Liver (tissue), 3 donors: Measurements from ENCODE around the gene NPTX2.

Experiments used
- ATF3 ChIP-seq: IDR thresholded peaks from 2 replicates; pipeline ENCODE4 v1.6.1; 2016; ENCODE audit warnings: antibody characterized with exemption
- CTCF ChIP-seq: fragments of 150-350 bp; IDR thresholded peaks from 2 replicates; pipeline ENCODE4 v1.5.1; 2017; ENCODE audit warnings: improper control_type of control experiment, low read depth, low read length; ENCODE audit not compliant: missing input control
- EGR1 ChIP-seq, 2 donors: IDR thresholded peaks; 2 replicates each; pipeline ENCODE4 v1.6.1; 2016 to 2018; ENCODE audit warnings: antibody characterized with exemption in 2 of 2, low read depth in 2 of 2
- FOXA1 ChIP-seq: IDR thresholded peaks from 2 replicates; pipeline ENCODE4 v1.6.1; 2016; ENCODE audit warnings: antibody characterized with exemption
- HNF4G ChIP-seq: IDR thresholded peaks from 2 replicates; pipeline ENCODE4 v1.6.1; 2016; ENCODE audit warnings: antibody characterized with exemption
- JUND ChIP-seq, 2 donors: IDR thresholded peaks; 2 replicates each; pipeline ENCODE4 v1.6.1; 2016; ENCODE audit warnings: antibody characterized with exemption in 2 of 2
- RAD21 ChIP-seq, 2 donors: IDR thresholded peaks; 2 replicates each; pipeline ENCODE4 v1.6.1; 2016; ENCODE audit warnings: antibody characterized with exemption in 2 of 2, mild to moderate bottlenecking in 2 of 2
- REST ChIP-seq: IDR thresholded peaks from 2 replicates; pipeline ENCODE4 v1.6.1; 2016; ENCODE audit warnings: antibody characterized with exemption, mild to moderate bottlenecking
- RXRA ChIP-seq, 2 donors: IDR thresholded peaks; 2 replicates each; pipeline ENCODE4 v1.6.1; 2017 to 2018; ENCODE audit warnings: antibody characterized with exemption in 2 of 2, mild to moderate bottlenecking in 1 of 2
- SP1 ChIP-seq: IDR thresholded peaks from 2 replicates; pipeline ENCODE4 v1.6.1; 2018; ENCODE audit warnings: antibody characterized with exemption, mild to moderate bottlenecking
- TAF1 ChIP-seq: conservative IDR thresholded peaks from 2 replicates; pipeline ENCODE4 v1.6.1; 2016; ENCODE audit warnings: antibody characterized with exemption, mild to moderate bottlenecking
- YY1 ChIP-seq: IDR thresholded peaks from 2 replicates; pipeline ENCODE4 v1.6.1; 2016; ENCODE audit warnings: antibody characterized with exemption, mild to moderate bottlenecking
- donor health status: healthy.
- donor health status: healthy.

- TF ChIP-seq CTCF = no peak
- no peak for TF ChIP-seq EGR1 (IDR thresholded peaks at IDR 0.05; ENCODE audit: low read depth in 2 of 2)
- TF ChIP-seq SP1 = no peak
- no peak for TF ChIP-seq RXRA (IDR thresholded peaks at IDR 0.05)
- TF ChIP-seq REST = no peak
- TF ChIP-seq ATF3 = no peak
- no peak for TF ChIP-seq FOXA1
- TF ChIP-seq RAD21 (IDR thresholded peaks at IDR 0.05) = no peak
- TF ChIP-seq YY1 = no peak
- no peak for TF ChIP-seq JUND (IDR thresholded peaks at IDR 0.05)
- no peak for TF ChIP-seq TAF1
- TF ChIP-seq HNF4G = no peak
Observed at GRCh38 chr7:98591926-98592325, 25.2 kb upstream of the NPTX2 start.
